DOHH2 (cell line): ENCODE measurements around the gene EPB41L4B.

Experiments
- H3F3A ChIP-seq: fragments of 200-600 bp; sonication (generic), shearing (Covaris generic); 2 replicates; pipeline ENCODE4 v1.6.0; 2016; ENCODE audit warnings: antibody characterized with exemption, mild to moderate bottlenecking; ENCODE audit not compliant: control insufficient read depth, insufficient read depth
- H3K27ac ChIP-seq: fragments of 200-600 bp; sonication (generic); 2 replicates; pipeline ENCODE4 v1.5.1; 2014; ENCODE audit warnings: low read depth, mild to moderate bottlenecking, low read length, moderate library complexity
- H3K27me3 ChIP-seq: fragments of 200-600 bp; sonication (generic); 2 replicates; pipeline ENCODE4 v1.6.1; 2014; ENCODE audit warnings: mild to moderate bottlenecking, low read length, mixed read lengths; ENCODE audit not compliant: control insufficient read depth
- H3K36me3 ChIP-seq: fragments of 200-600 bp; sonication (generic); 2 replicates; pipeline ENCODE4 v1.6.1; 2014; ENCODE audit warnings: mild to moderate bottlenecking, low read length, moderate library complexity, mixed read lengths; ENCODE audit not compliant: control insufficient read depth
- H3K4me1 ChIP-seq: fragments of 200-600 bp; sonication (generic); 2 replicates; pipeline ENCODE4 v1.6.1; 2014; ENCODE audit warnings: mild to moderate bottlenecking, low read length, mixed read lengths; ENCODE audit not compliant: control insufficient read depth
- H3K4me2 ChIP-seq: fragments of 200-600 bp; sonication (generic); 2 replicates; pipeline ENCODE4 v1.6.0; 2014; ENCODE audit warnings: mild to moderate bottlenecking, low read length, moderate library complexity
- H3K4me3 ChIP-seq: fragments of 200-600 bp; sonication (generic); 2 replicates; pipeline ENCODE4 v1.5.1; 2014; ENCODE audit warnings: mild to moderate bottlenecking, low read length, mixed read lengths
- H3K79me2 ChIP-seq: fragments of 200-600 bp; sonication (generic); 2 replicates; pipeline ENCODE4 v1.6.1; 2014; ENCODE audit warnings: mild to moderate bottlenecking, low read length, mixed read lengths; ENCODE audit not compliant: control insufficient read depth
- H3K9me2 ChIP-seq: fragments of 200-600 bp; sonication (generic); replicated peaks from 2 replicates; pipeline ENCODE4 v1.6.1; 2014; ENCODE audit warnings: mild to moderate bottlenecking, low read length, mixed read lengths; ENCODE audit not compliant: control insufficient read depth
- H3K9me3 ChIP-seq: fragments of 200-600 bp; sonication (generic); 2 replicates; pipeline ENCODE4 v1.6.1; 2014; ENCODE audit warnings: antibody characterized with exemption, low read length, mixed read lengths; ENCODE audit not compliant: control insufficient read depth, insufficient read depth
- H4K20me1 ChIP-seq: fragments of 200-600 bp; sonication (generic); 2 replicates; pipeline ENCODE4 v1.6.0; 2014; ENCODE audit warnings: low read depth, mild to moderate bottlenecking, antibody characterized with exemption, low read length, moderate library complexity; ENCODE audit not compliant: control insufficient read depth, insufficient read depth
- CTCF ChIP-seq: fragments of 200-600 bp; sonication (generic); IDR thresholded peaks from one replicate; pipeline ENCODE4 v1.5.1; 2014; ENCODE audit warnings: antibody characterized with exemption, mild to moderate bottlenecking, low read depth, low read length; ENCODE audit not compliant: poor library complexity, severe bottlenecking
- EZH2phosphoT487 ChIP-seq: fragments of 200-600 bp; sonication (generic); IDR thresholded peaks from 2 replicates; pipeline ENCODE4 v1.6.1; 2017; ENCODE audit warnings: borderline replicate concordance, mild to moderate bottlenecking, antibody characterized with exemption, low read length, moderate library complexity, mixed read lengths

EPB41L4B gene

GRCh38 chr9:109307380-109308240 is 13.2 kb downstream of the EPB41L4B start:
- Histone ChIP-seq H3K27ac (no peak overlapping the region), H3K4me1 (no peaks in the 10 kb centered on the region), H3F3A (no peaks in the 10 kb centered on the region), H3K27me3 (peaks cover 13% of the 10 kb centered on the region; the same call in 1 of the 2 replicates), H4K20me1 (no peaks in the 10 kb centered on the region), H3K4me3 (no peak overlapping the region), H3K79me2 (no peaks in the 10 kb centered on the region), H3K4me2 (no peak overlapping the region), H3K9me3 (no peaks in the 10 kb centered on the region), H3K9me2 (no peaks in the 10 kb centered on the region), H3K36me3 (no peaks in the 10 kb centered on the region)
- TF ChIP-seq CTCF (no peak), EZH2phosphoT487 (no peak)

- H3K27ac ChIP-seq, result no peak overlapping the region
- no peaks in the 10 kb centered on the region for H3K9me3 ChIP-seq
- no peaks in the 10 kb centered on the region for H3K4me1 ChIP-seq
- TF ChIP-seq EZH2phosphoT487 (no peak), CTCF (no peak)
- no peak overlapping the region for H3K4me3 ChIP-seq
- no peaks in the 10 kb centered on the region for H3K36me3 ChIP-seq
- H3F3A ChIP-seq, result no peaks in the 10 kb centered on the region
- H4K20me1 ChIP-seq, result no peaks in the 10 kb centered on the region
- H3K9me2 ChIP-seq, result no peaks in the 10 kb centered on the region
- H3K27me3 ChIP-seq, result peaks cover 4% of the 10 kb centered on the region; the same call in 1 of the 2 replicates
- no peak overlapping the region for H3K4me2 ChIP-seq
- H3K79me2 ChIP-seq, result no peaks in the 10 kb centered on the region
Observed at GRCh38 chr9:109305801-109306200, 15.1 kb downstream of the EPB41L4B start.

GRCh38 chr9:109304347-109304746 is 16.5 kb downstream of the EPB41L4B start:
- Histone ChIP-seq H3K4me2 (no peak overlapping the region), H3K27me3 (no peaks in the 10 kb centered on the region), H4K20me1 (no peaks in the 10 kb centered on the region), H3K9me2 (no peaks in the 10 kb centered on the region), H3K36me3 (no peaks in the 10 kb centered on the region), H3K4me1 (no peaks in the 10 kb centered on the region), H3K79me2 (no peaks in the 10 kb centered on the region), H3K27ac (no peak overlapping the region), H3F3A (no peaks in the 10 kb centered on the region), H3K4me3 (no peak overlapping the region), H3K9me3 (no peaks in the 10 kb centered on the region)
- TF ChIP-seq EZH2phosphoT487 (no peak), CTCF (no peak)
